Stimulated activated CD8-positive, alpha-beta memory T cell treated with anti-CD3 and anti-CD28 coated beads, Interleukin-7, amount 100 ng/mL, for 1 hour (primary cell): Measurements from ENCODE around the gene EML6.

Experiments used
- DNase-seq, 2 donors: peaks; one replicate each; pipeline ENCODE4 v3.0.0-alpha.2; 2020; ENCODE audit warnings: low read depth in 2 of 2

EML6 gene

GRCh38 chr2:54945391-54946219 lies 222.1 kb downstream of the EML6 start:
- DNase-seq, result no peak

DNA sequence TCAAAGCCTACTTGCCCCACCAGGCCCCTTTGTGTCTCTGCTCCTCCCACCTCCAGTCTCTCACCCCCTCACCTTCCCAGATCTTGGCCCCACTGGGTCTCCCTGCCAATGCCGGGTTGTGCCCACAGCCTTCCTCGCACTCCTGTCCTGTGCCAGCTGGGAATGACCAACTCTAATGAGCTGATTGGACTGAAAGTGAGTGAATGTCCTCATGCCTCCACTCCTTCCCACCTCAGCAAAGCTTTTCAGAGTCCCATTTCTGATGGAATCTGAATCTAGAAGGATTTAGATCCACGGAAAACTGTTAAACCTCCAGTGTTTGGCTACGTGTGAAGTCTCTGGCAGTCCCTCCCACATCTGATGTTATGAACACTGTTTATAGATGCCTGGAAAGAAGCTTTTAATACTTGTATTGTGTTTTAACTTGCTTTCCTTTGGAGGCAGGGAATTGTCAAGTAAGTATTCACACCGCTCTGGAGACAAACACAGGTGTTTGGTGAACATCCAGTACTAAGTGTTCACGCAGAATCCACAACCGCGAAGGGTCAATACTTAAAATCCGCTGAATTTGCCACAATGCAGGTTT lies 222.9 kb downstream of the EML6 start:
- no peak for DNase-seq

DNA sequence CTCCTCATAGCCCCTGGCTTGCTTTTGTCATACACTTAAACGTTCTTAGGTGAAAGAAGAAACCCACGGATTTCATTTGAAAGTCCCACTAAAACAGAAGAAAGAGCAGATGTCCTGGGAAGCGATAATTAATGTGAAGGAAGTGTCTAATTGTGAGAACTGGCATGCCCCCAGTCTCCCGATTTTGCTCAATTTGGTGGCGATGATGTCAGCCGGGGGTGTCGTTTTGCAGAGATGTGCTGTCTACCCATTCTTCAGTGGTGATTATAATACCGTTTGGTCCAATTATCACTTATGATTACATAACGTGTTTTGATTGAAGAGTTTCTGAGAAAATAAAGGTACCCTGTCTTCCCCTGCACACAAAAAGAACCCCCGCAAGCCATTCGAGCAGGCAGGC lies 223.7 kb downstream of the EML6 start:
- DNase-seq, result no peak

GRCh38 chr2:54947646-54948045 lies 224.2 kb downstream of the EML6 start:
- DNase-seq, result no peak

GRCh38 chr2:54948120-54948519 lies 224.7 kb downstream of the EML6 start:
- no peak for DNase-seq

GRCh38 chr2:54949431-54949830 lies 226.0 kb downstream of the EML6 start:
- DNase-seq, result no peak

DNA sequence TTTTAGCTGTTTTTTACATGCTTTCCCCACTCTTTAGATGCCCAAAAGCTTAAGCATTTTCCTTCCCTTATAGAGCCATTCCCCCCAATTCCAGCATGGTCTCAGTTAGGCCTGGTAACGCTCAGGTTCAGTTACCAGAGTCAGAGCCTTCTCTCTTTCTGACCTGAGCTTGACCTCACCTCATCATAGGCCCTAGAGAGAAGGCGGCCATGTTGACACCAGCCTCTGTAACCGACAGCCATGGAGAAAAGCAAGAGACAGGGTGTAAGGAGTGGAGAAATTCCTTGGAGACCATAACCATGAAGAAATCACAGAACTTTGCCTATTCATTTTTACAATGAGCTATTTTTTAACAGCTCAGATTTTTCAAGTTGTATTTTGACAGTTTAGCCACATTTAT lies 227.3 kb downstream of the EML6 start:
- no peak for DNase-seq

GRCh38 chr2:54952425-54952824 lies 229.0 kb downstream of the EML6 start:
- no peak for DNase-seq

GRCh38 chr2:54952978-54953456 lies 229.6 kb downstream of the EML6 start:
- no peak for DNase-seq

- DNase-seq, result no peak
Measured at GRCh38 chr2:54954158-54954557, 230.7 kb downstream of the EML6 start.

DNA sequence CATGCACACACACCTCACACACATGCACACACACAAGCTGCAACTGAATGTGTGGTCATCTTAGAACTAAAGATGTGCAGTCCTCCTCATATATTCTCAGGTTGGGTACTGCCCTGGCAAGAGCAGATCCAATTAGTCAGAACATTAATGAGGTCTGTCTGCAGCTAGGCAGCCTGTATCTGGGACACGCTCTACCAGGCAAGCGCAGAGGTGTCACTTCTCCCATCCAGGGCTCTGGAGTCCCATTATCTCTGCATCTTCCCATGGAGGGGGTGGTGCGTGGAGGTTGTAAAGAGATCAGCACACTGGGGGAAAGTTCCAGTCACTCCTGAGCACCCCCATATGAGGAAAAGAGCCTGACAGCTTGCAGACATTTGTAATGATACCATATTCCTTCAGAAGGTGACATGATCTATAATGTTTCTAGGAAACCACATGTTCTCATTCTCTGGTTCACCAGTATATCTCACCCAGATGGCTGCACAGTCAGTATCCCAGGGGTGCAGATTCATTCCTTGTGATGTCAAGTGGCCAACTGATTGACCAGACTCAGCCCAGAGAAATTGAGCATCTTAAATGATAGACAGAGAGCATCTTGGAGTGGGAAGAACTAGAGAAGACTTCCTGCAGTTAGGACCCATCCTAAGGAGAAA lies 231.4 kb downstream of the EML6 start:
- no peak for DNase-seq

- no peak for DNase-seq
Measured at GRCh38 chr2:54955358-54956110, 232.1 kb downstream of the EML6 start.

GRCh38 chr2:54956111-54956627 lies 232.7 kb downstream of the EML6 start:
- no peak for DNase-seq

- no peak for DNase-seq
Measured at GRCh38 chr2:54957321-54957999, 234.0 kb downstream of the EML6 start.

- DNase-seq, result no peak
Measured at GRCh38 chr2:54958717-54959371, 235.4 kb downstream of the EML6 start.

- DNase-seq, result no peak
Measured at GRCh38 chr2:54960164-54960563, 236.7 kb downstream of the EML6 start.

- DNase-seq, result no peak
Measured at GRCh38 chr2:54962511-54962910, 239.0 kb downstream of the EML6 start.

DNA sequence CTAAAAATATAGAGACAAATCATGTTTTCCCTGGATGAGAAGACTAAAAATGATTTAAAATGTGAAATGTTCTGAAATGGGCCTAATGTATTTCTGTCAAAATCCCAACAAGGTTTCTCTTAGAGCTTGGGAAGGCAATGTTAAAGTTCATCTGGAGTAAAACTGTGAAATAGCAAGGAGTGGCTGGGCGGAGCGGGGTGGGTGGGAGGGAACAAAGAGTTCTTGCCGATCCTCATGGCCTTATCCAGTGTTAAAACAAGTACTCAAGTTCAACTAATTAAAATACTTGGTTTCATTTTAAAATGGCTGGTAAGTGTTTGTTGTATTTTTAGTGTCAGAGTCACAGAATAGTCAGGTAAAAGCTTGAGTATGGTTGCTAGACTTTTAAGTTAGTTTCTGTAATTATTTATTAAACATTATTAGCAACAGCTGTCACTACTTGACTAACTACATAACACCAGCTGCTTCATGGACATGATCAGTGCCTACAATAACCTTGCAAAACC lies 239.5 kb downstream of the EML6 start:
- no peak for DNase-seq

- DNase-seq, result no peak
Measured at GRCh38 chr2:54963476-54963875, 240.0 kb downstream of the EML6 start.

- DNase-seq, result no peak
Measured at GRCh38 chr2:54964271-54964670, 240.8 kb downstream of the EML6 start.

DNA sequence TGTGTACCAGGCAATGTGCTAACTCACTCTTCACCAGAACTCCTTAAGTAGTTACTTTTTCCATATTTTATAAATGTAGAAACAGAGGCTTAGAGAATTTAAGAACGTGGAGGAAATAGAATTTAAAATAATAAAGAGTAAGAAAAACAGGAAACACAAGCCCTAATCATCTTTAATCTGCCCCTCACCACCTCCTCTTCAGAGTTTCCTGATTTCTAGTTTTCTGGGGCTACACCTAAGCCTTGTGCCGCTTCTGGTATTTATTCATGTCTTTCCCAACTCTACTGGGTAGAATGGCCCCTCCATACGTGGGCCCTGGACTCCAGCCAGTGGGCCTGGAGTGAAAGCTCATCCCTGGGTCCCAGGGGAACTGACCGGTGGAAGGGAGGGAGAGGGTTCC lies 241.4 kb downstream of the EML6 start:
- DNase-seq, result no peak
